Endothelial cell of umbilical vein (primary cell): ENCODE measurements around the gene PSKH1. TPM values are rescaled to one million over a fixed set of nuclear protein-coding genes. Genes with fewer than 3 reads are reported as not detected.

Experiments
- BruUV-seq: library from RNA; stranded (reverse); fragments of 400-500 nt; replicated peaks from 2 replicates; lab custom pipeline; 2021; lab: Mats Ljungman, UMichigan
- CTCF ChIA-PET: fragments of 300-600, 350-600 bp; sonication (Branson Sonifier 250); formaldehyde crosslinking; loops from one replicate; lab custom pipeline; 2021; ENCODE audit warnings: antibody characterized with exemption, inconsistent platforms; lab: Charles Lee
- POLR2A ChIA-PET: fragments of 300-600, 350-600 bp; sonication (Branson Sonifier 250); formaldehyde crosslinking; loops from one replicate; lab custom pipeline; 2021; ENCODE audit warnings: antibody characterized with exemption, inconsistent platforms; lab: Charles Lee
- DNase-seq: peaks from one replicate; pipeline ENCODE4 v3.0.0-alpha.2; 2011; ENCODE audit warnings: low read depth, low spot score
- FAIRE-seq: peaks from 2 replicates; lab custom pipeline; 2011; peaks lifted over from hg19 to GRCh38; lab: Jason Lieb, UNC
- H2AFZ ChIP-seq: 2 replicates; pipeline ENCODE4 v1.6.0; 2012; ENCODE audit warnings: low read depth, low read length, control low read depth, inconsistent platforms
- H3K27ac ChIP-seq: 2 replicates; pipeline ENCODE4 v1.5.1; 2011; ENCODE audit warnings: low read depth, mild to moderate bottlenecking, control low read depth, low read length, moderate library complexity; ENCODE audit not compliant: insufficient read depth
- H3K27me3 ChIP-seq, 2 experiments: 2 replicates each; pipeline versions ENCODE4 v1.6.0 to v1.6.1; 2011; ENCODE audit warnings: low read length in 2 of 2, mixed read lengths in 1 of 2; ENCODE audit not compliant: control insufficient read depth in 2 of 2, insufficient read depth in 2 of 2
- H3K36me3 ChIP-seq, 2 experiments: 2 replicates in 1 of 2; 3 replicates in 1 of 2; pipeline ENCODE4 v1.5.1; 2011; ENCODE audit warnings: low read length in 2 of 2, mild to moderate bottlenecking in 1 of 2, moderate library complexity in 1 of 2; ENCODE audit not compliant: control insufficient read depth in 2 of 2, insufficient read depth in 2 of 2; ENCODE audit errors: extremely low read depth in 1 of 2
- H3K4me1 ChIP-seq: 3 replicates; pipeline ENCODE4 v1.5.1; 2011; ENCODE audit warnings: mild to moderate bottlenecking, low read length; ENCODE audit not compliant: control insufficient read depth, insufficient read depth; ENCODE audit errors: extremely low read depth
- H3K4me2 ChIP-seq: 2 replicates; pipeline ENCODE4 v1.6.1; 2011; ENCODE audit warnings: low read length, control low read depth, mixed read lengths; ENCODE audit not compliant: insufficient read depth
- H3K4me3 ChIP-seq, 3 experiments: fragments of 200-600 bp in 1 of 3; sonication (generic), shearing (Covaris generic) in 1 of 3; replicated peaks in 1 of 3; 2 replicates each; pipeline ENCODE4 v1.5.1; 2011 to 2016; ENCODE audit warnings: control low read depth in 3 of 3, low read length in 3 of 3, mild to moderate bottlenecking in 2 of 3, inconsistent platforms in 1 of 3, low read depth in 1 of 3, moderate library complexity in 1 of 3; ENCODE audit not compliant: insufficient read depth in 1 of 3
- H3K79me2 ChIP-seq: 2 replicates; pipeline ENCODE4 v1.6.0; 2012; ENCODE audit warnings: low read length, inconsistent platforms; ENCODE audit not compliant: control insufficient read depth, insufficient read depth
- H3K9ac ChIP-seq: replicated peaks from 2 replicates; pipeline ENCODE3; 2011; ENCODE audit warnings: low read length, control low read depth; ENCODE audit not compliant: insufficient read depth; ENCODE audit errors: extremely low read depth
- H3K9me1 ChIP-seq: replicated peaks from 3 replicates; pipeline ENCODE4 v1.6.0; 2011; ENCODE audit warnings: mild to moderate bottlenecking, low read length; ENCODE audit not compliant: control insufficient read depth, insufficient read depth; ENCODE audit errors: extremely low read depth
- H3K9me3 ChIP-seq: replicated peaks from 2 replicates; pipeline ENCODE4 v1.5.1; 2012; ENCODE audit warnings: low read length, inconsistent platforms; ENCODE audit not compliant: control insufficient read depth, insufficient read depth
- H4K20me1 ChIP-seq: replicated peaks from 2 replicates; pipeline ENCODE3; 2011; ENCODE audit warnings: mild to moderate bottlenecking, low read length; ENCODE audit not compliant: control insufficient read depth, insufficient read depth; ENCODE audit errors: extremely low read depth
- CTCF ChIP-seq, 2 donors: IDR thresholded peaks; 1 replicate in 1 of 2; 2 replicates in 1 of 2; pipeline ENCODE4 v1.5.1; 2011; ENCODE audit warnings: low read length in 2 of 2, mild to moderate bottlenecking in 2 of 2, moderate library complexity in 2 of 2, control low read depth in 1 of 2, inconsistent platforms in 1 of 2, low read depth in 1 of 2; ENCODE audit not compliant: insufficient read depth in 1 of 2; ENCODE audit errors: extremely low read depth in 1 of 2
- FOS ChIP-seq: IDR thresholded peaks from 2 replicates; pipeline ENCODE4 v1.6.1; 2011; ENCODE audit warnings: mild to moderate bottlenecking, low read length, moderate library complexity, borderline replicate concordance; ENCODE audit not compliant: insufficient read depth
- GATA2 ChIP-seq: IDR thresholded peaks from 2 replicates; pipeline ENCODE4 v1.7.0; 2011; ENCODE audit warnings: low read depth, mild to moderate bottlenecking, moderate library complexity, mixed read lengths, low read length; ENCODE audit not compliant: insufficient read length, insufficient read depth
- JUN ChIP-seq: IDR thresholded peaks from 2 replicates; pipeline ENCODE4 v1.6.1; 2011; ENCODE audit warnings: borderline replicate concordance, low read depth; ENCODE audit not compliant: insufficient read length, insufficient read depth
- MAX ChIP-seq: IDR thresholded peaks from 2 replicates; pipeline ENCODE4 v1.6.1; 2011; ENCODE audit not compliant: insufficient read depth, insufficient read length
- MYC ChIP-seq: IDR thresholded peaks from one replicate; pipeline ENCODE4 v1.6.1; 2011; ENCODE audit warnings: mild to moderate bottlenecking, low read depth, low read length
- POLR2A ChIP-seq: IDR thresholded peaks from 2 replicates; pipeline ENCODE4 v1.6.1; 2012; ENCODE audit warnings: low read depth, mild to moderate bottlenecking, control low read depth, low read length
- POLR2AphosphoS5 ChIP-seq: IDR thresholded peaks from 2 replicates; pipeline ENCODE4 v1.6.1; 2012; ENCODE audit warnings: low read depth, mild to moderate bottlenecking, control low read depth, low read length, moderate library complexity; ENCODE audit not compliant: insufficient read depth
- dilution Hi-C: fragments of 300-500 bp; cut with MboI; formaldehyde crosslinking; loops from one replicate; pipeline ENCODE4 v1.15.0; 2019; ENCODE audit warnings: low sequenced_read_pairs; ENCODE audit not compliant: extremely low pct_ligation_motif_present
- intact Hi-C: fragments of 100-400 bp; cut with micrococcal nuclease; formaldehyde crosslinking; loops from one replicate; pipeline ENCODE4 v1.10.0; 2022
- polyA plus RNA-seq, 4 experiments: library from polyadenylated mRNA; depleted of rRNA in 3 of 4; stranded (reverse) in 3 of 4; unstranded in 1 of 4; fragments of >200 nt; gene quantifications; 2 replicates each; pipeline versions ENCODE4 v1.2.1 to v1.2.3, GENCODE V29; 2011 to 2012; ENCODE audit warnings: missing spikeins in 1 of 4
- total RNA-seq: library from RNA; stranded (reverse); gene quantifications from 2 replicates; pipeline ENCODE4 v1.2.3, GENCODE V29; 2021

Gene PSKH1
- total and polyA plus RNA-seq, 2 donors (not counting 3 experiments of a cell fraction or from before 2014, with no cell fraction given), result 25.9 to 42.6 TPM

- TF ChIP-seq JUN, result no peak
- TF ChIP-seq MAX, result no peak
- no peak for TF ChIP-seq FOS
- no peak for TF ChIP-seq GATA2
- no peak for TF ChIP-seq POLR2AphosphoS5
- no peak for TF ChIP-seq MYC
- dilution Hi-C loops (no loop called here), intact Hi-C loops (no loop called here)
- FAIRE-seq (no peak), DNase-seq (no peak)
- Histone ChIP-seq H3K9me3 (no peaks in the 10 kb centered on the region), H3K27ac (no peak overlapping the region), H3K4me1 (no peaks in the 10 kb centered on the region), H3K9ac (no peak overlapping the region), H3K27me3 (no peaks in the 10 kb centered on the region), H3K36me3 (peaks cover 3 to 44% of the 10 kb centered on the region in 2 experiments), H4K20me1 (no peaks in the 10 kb centered on the region), H2AFZ (no peak overlapping the region), H3K9me1 (no peaks in the 10 kb centered on the region), H3K4me3 (no peak overlapping the region), H3K79me2 (no peaks in the 10 kb centered on the region), H3K4me2 (no peak overlapping the region)
- CTCF ChIA-PET, result interaction anchor here (0.8 to 5.4 kb wide), 5 partner anchors 23 to 154 kb away, joined by 3 to 106 read pairs (median 4); no protein-coding TSS in a partner anchor
- POLR2A ChIA-PET, result no interaction called here
- BruUV-seq, result no TSS peak
These were observed 6.7 kb upstream of the PSKH1 start for GRCh38 chr16:67886387-67886786.

- no peak overlapping the region for H3K9ac ChIP-seq
- no TSS peak for BruUV-seq
- H3K27me3 ChIP-seq, result no peaks in the 10 kb centered on the region
- H3K9me1 ChIP-seq, result no peaks in the 10 kb centered on the region
- peaks cover 0 to 26% of the 10 kb centered on the region in 2 experiments for H3K36me3 ChIP-seq
- H3K4me1 ChIP-seq, result peaks cover 3% of the 10 kb centered on the region
- no peak overlapping the region for H3K27ac ChIP-seq
- H4K20me1 ChIP-seq, result no peaks in the 10 kb centered on the region
- no peak overlapping the region for H3K4me2 ChIP-seq
- peaks cover under 1% of the 10 kb centered on the region for H3K79me2 ChIP-seq
- ChIA-PET CTCF (interaction anchor here (0.9 to 1.7 kb wide), 2 partner anchors 38 to 153 kb away, joined by 3 to 5 read pairs; no protein-coding TSS in a partner anchor), POLR2A (no interaction called here)
- no peaks in the 10 kb centered on the region for H3K9me3 ChIP-seq
- DNase-seq (no peak), FAIRE-seq (no peak)
- dilution Hi-C loops, result no loop called here
- TF ChIP-seq FOS (no peak), JUN (no peak), MAX (no peak), MYC (no peak), CTCF (IDR thresholded peaks at IDR 0.05; ENCODE audit: extremely low read depth in 1 of 2, insufficient read depth in 1 of 2, low read depth in 1 of 2, low read length in 2 of 2) (no peak), GATA2 (no peak), POLR2AphosphoS5 (no peak), POLR2A (no peak)
- intact Hi-C loops, result no loop called here
- no peak overlapping the region for H2AFZ ChIP-seq
- no peak overlapping the region for H3K4me3 ChIP-seq
These were observed 4.7 kb upstream of the PSKH1 start for GRCh38 chr16:67888331-67888730.
